Measurements from ENCODE around the gene NAMPT. TPM values are rescaled to one million over a fixed set of nuclear protein-coding genes. Genes with fewer than 3 reads are reported as not detected.

The NAMPT gene
- total RNA-seq, 2 donors from 2014 or later = 88.6 to 273 TPM

DNA sequence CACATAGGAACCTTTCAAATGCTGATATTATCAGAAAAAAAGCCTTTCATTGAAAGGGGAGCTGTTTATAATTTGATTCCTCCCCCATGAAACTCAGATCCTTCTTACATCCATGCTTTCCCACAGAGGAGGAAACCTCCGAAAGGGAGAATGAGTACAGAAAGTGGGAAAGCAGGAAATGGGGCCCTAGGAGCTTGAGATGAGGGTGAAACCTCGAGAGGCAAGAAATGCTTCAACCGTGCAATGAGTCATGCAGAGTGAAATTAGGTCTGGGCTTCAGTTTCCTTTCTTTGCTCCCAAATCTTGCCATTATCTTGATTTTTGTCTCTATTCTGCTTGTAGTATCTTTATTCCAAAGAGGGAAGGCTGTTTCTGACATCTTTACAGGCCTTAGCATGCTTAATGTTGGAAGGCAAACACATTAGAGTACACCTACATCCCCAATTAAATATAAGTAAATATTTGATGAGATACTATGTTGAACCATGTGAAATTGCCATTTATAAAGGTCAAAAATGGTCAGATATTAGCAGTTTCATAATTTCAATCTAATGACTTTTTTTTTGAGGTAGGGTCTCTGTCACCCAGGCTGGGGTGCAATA, 79.1 kb downstream of the NAMPT start:
- Histone ChIP-seq H3K4me1 (no peaks in the 10 kb centered on the region), H3K4me3 (no peak overlapping the region), H3K9ac (ENCODE audit: low read depth in 2 of 2, low read length in 2 of 2) (no peak overlapping the region), H3K9me3 (no peaks in the 10 kb centered on the region), H3K27ac (no peak overlapping the region), H3K36me3 (no peaks in the 10 kb centered on the region), H3K27me3 (no peaks in the 10 kb centered on the region)
- no peak for DNase-seq
- TF ChIP-seq, protein P1, sequence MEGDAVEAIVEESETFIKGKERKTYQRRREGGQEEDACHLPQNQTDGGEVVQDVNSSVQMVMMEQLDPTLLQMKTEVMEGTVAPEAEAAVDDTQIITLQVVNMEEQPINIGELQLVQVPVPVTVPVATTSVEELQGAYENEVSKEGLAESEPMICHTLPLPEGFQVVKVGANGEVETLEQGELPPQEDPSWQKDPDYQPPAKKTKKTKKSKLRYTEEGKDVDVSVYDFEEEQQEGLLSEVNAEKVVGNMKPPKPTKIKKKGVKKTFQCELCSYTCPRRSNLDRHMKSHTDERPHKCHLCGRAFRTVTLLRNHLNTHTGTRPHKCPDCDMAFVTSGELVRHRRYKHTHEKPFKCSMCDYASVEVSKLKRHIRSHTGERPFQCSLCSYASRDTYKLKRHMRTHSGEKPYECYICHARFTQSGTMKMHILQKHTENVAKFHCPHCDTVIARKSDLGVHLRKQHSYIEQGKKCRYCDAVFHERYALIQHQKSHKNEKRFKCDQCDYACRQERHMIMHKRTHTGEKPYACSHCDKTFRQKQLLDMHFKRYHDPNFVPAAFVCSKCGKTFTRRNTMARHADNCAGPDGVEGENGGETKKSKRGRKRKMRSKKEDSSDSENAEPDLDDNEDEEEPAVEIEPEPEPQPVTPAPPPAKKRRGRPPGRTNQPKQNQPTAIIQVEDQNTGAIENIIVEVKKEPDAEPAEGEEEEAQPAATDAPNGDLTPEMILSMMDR (IDR thresholded peaks at IDR 0.05) = no peak
- intact Hi-C loops (cut with DNase I) = no loop called here

DNA sequence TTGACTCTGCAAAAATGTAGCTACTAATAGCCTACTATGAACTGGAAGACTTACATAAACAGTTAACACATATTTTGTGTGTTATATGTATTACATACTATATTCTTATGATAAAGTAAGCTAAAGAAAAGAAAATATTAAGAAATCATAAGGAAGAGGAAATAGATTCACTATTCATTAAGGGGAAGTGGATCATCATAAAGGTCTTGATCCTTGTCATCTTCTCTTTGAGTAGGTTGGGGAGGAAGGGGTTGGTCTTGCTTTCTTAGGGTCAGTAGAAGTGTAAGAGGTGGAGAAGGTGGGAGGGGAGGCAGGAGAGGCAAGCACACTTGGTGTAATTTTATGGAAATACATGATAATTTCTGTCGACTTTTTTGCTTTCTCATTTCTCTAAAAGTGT, 81.3 kb downstream of the NAMPT start:
- TF ChIP-seq, protein P1 (IDR thresholded peaks at IDR 0.05) = no peak
- intact Hi-C loops (cut with DNase I) = no loop called here

DNA sequence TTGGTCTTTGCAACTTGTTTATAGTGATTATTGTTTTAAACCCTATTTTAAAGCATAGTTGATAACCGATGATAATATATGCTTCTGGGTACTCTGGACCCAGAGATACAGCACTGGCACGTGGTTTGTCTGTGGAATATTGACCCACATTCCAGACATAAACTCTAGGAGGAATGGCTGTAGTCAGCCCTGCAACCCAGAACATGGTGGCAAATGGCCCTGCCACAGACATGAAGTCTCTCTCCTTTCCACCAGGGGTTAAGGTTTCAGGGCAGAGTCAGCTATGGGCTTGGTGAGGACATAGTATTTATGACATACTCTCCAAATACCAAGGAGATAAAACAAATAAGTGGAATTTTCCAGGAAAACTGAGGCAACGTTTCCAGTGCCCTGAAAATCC, 83.6 kb downstream of the NAMPT start:
- DNase-seq = no peak
- intact Hi-C loops (cut with DNase I) = no loop called here
- no peak overlapping the region for H3K27ac ChIP-seq

More for the DNA sequence above, 81.3 kb downstream of the NAMPT start:
- no peaks in the 10 kb centered on the region for H3K4me1 ChIP-seq
- H3K9me3 ChIP-seq = no peaks in the 10 kb centered on the region
- no peaks in the 10 kb centered on the region for H3K27me3 ChIP-seq
- H3K4me3 ChIP-seq = no peak overlapping the region
- no peak for DNase-seq
- no peak overlapping the region for H3K27ac ChIP-seq
- H3K9ac ChIP-seq (ENCODE audit: low read depth in 2 of 2, low read length in 2 of 2) = no peak overlapping the region
- no peaks in the 10 kb centered on the region for H3K36me3 ChIP-seq

DNA sequence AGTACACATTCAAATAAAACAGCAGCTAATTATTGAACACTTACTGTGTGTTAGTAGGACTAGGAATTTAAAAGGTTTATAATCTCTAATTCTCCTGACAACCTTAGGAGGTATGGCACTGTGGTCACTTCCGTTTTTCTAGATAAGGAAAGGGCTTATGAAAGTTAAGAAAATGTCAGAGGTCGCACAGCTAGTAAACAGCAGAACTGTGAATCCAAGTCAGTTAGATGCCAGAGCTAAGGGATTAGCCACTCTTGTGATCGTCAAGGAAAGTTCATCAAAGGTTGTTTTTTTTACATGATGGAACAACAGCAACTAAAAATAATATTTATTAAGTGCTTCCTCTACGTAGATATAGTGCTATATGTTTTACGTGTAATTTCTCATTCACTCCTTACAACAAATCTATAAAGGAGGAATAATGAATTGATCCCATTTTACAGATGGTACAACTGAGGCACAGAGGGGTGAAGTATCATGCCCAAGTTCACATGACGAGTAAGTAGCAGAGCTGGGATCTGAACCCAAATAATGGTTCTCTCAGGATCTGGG, 84.9 kb downstream of the NAMPT start:
- no peak for DNase-seq
- H3K27me3 ChIP-seq = no peaks in the 10 kb centered on the region
- no peak overlapping the region for H3K27ac ChIP-seq
- TF ChIP-seq, protein P1 (IDR thresholded peaks at IDR 0.05) = no peak
- no peak overlapping the region for H3K9ac ChIP-seq (ENCODE audit: low read depth in 2 of 2, low read length in 2 of 2)
- intact Hi-C loops (cut with DNase I) = no loop called here
- no peak overlapping the region for H3K4me3 ChIP-seq
- no peaks in the 10 kb centered on the region for H3K4me1 ChIP-seq
- no peaks in the 10 kb centered on the region for H3K9me3 ChIP-seq
- no peaks in the 10 kb centered on the region for H3K36me3 ChIP-seq

More for the DNA sequence above, 83.6 kb downstream of the NAMPT start:
- H3K27me3 ChIP-seq = no peaks in the 10 kb centered on the region
- no peaks in the 10 kb centered on the region for H3K4me1 ChIP-seq
- H3K9me3 ChIP-seq = no peaks in the 10 kb centered on the region
- no peaks in the 10 kb centered on the region for H3K36me3 ChIP-seq
- H3K4me3 ChIP-seq = no peak overlapping the region
- no peak overlapping the region for H3K9ac ChIP-seq (ENCODE audit: low read depth in 2 of 2, low read length in 2 of 2)
- TF ChIP-seq, protein P1 (IDR thresholded peaks at IDR 0.05) = no peak

DNA sequence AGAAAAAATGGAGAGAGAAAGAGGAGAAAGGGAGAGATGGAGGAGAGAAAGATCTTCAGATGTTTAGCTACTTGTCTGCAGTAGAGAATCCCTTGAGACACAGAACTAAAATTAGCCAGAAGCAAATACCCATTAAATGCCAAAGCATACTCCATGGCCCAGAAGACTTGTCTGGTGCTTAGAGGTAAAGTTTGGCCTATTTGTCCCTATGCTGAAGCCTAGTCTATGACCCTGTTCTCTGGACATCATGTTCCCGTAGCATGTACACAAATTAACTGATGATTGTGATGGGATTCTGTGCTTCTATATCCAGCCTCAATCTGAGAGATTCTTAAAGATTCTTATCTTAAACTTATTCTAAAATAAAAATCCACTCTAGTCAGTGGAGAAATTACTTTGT, 85.8 kb downstream of the NAMPT start:
- no peaks in the 10 kb centered on the region for H3K9me3 ChIP-seq
- no peak for DNase-seq
- H3K36me3 ChIP-seq = no peaks in the 10 kb centered on the region
- TF ChIP-seq, protein P1 (IDR thresholded peaks at IDR 0.05) = no peak
- intact Hi-C loops (cut with DNase I) = no loop called here
- no peak overlapping the region for H3K9ac ChIP-seq (ENCODE audit: low read depth in 2 of 2, low read length in 2 of 2)
- no peaks in the 10 kb centered on the region for H3K27me3 ChIP-seq
- no peak overlapping the region for H3K27ac ChIP-seq
- no peak overlapping the region for H3K4me3 ChIP-seq
- no peaks in the 10 kb centered on the region for H3K4me1 ChIP-seq

Other genes starting within 250 kb of the NAMPT start
- 10 to 100 TPM; 89.0 to 94.0 TPM for gene SYPL1, start 172.7 kb downstream of the NAMPT start, total RNA-seq